Uterus (tissue), 2 donors: Measurements from ENCODE around the gene SLC25A38.

ENCODE experiments used
- CTCF ChIP-seq, 4 experiments: fragments of 200-600 bp in 2 of 4; fragments of 450-650 bp in 2 of 4; sonication (generic) in 2 of 4; IDR thresholded peaks; one replicate each; pipeline ENCODE4 v1.5.1; 2016 to 2019; ENCODE audit warnings: antibody characterized with exemption in 4 of 4, mild to moderate bottlenecking in 2 of 4, moderate library complexity in 1 of 4
- POLR2A ChIP-seq, 2 donors: fragments of 450-650 bp; IDR thresholded peaks; one replicate each; pipeline ENCODE4 v1.6.1; 2016; ENCODE audit warnings: antibody characterized with exemption in 2 of 2, mild to moderate bottlenecking in 1 of 2, moderate library complexity in 1 of 2

- TF ChIP-seq CTCF (IDR thresholded peaks at IDR 0.05) (no peak), POLR2A (IDR thresholded peaks at IDR 0.05) (no peak)
Observed at GRCh38 chr3:39390181-39390580, 7.0 kb downstream of the SLC25A38 start.
